ENCODE measurements around the gene ZNF557.

The ZNF557 gene

DNA sequence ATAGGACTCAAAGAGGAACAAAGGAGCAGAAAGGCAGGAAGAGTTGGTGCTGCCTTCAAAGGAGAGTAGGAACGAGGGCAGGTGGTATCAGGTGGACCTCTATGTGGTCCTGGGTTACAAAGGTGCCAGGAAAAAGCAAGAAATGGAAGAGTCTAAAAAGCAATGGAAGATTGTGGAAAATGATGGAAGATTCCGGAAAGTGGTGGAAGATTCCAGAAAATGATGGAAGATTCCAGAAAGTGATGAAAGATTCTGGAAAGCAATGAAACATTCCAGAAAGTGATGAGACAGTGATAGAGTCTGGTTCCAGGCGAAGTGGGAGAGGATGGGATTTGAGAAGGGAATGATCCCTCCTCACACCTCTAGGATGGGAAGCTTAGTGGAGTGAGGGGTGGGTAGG, 55.3 kb downstream of the ZNF557 start:
- H3K36me3 ChIP-seq (ENCODE audit: control insufficient read depth, insufficient read depth, low read length): peaks cover 24% of the 10 kb centered on the region
- no peaks in the 10 kb centered on the region for H3K4me1 ChIP-seq (ENCODE audit: control insufficient read depth, insufficient read depth, low read length)
- no peak overlapping the region for H3K27ac ChIP-seq (ENCODE audit: insufficient read depth, low read depth, low read length, poor library complexity, severe bottlenecking)
- no peak overlapping the region for H3K4me3 ChIP-seq (ENCODE audit: insufficient read depth, low read depth, low read length)
- no peaks in the 10 kb centered on the region for H3K27me3 ChIP-seq (ENCODE audit: control insufficient read depth, insufficient read depth, low read length, poor library complexity, severe bottlenecking)
- no peaks in the 10 kb centered on the region for H3K9me3 ChIP-seq (ENCODE audit: control insufficient read depth, low read length)
- 56 to 59% methylated on average over 3 of the region's 3 CpGs for WGBS, 2 experiments

DNA sequence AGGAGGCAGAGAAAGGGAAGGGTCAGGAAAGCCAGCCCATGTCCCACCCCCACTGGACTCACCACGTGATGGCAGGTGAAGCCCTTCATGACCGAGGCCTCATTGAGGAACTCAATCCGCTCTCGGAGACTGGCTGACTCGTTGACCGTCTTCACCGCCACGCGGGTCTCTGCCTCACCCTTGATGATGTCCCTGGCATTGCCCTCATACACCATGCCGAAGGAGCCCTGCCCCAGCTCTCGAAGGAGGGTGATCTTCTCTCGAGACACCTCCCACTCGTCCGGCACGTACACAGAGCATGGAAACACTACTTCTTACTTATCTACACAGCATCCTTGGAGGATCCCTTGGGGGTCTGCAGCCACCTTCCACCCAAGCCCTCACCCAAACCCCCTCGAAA, 55.7 kb downstream of the ZNF557 start:
- Histone ChIP-seq H3K4me3 (ENCODE audit: insufficient read depth, low read depth, low read length) (no peak overlapping the region), H3K9me3 (ENCODE audit: control insufficient read depth, low read length) (no peaks in the 10 kb centered on the region), H3K27me3 (ENCODE audit: control insufficient read depth, insufficient read depth, low read length, poor library complexity, severe bottlenecking) (no peaks in the 10 kb centered on the region), H3K27ac (ENCODE audit: insufficient read depth, low read depth, low read length, poor library complexity, severe bottlenecking) (no peak overlapping the region), H3K36me3 (ENCODE audit: control insufficient read depth, insufficient read depth, low read length) (peaks cover 25% of the 10 kb centered on the region), H3K4me1 (ENCODE audit: control insufficient read depth, insufficient read depth, low read length) (no peaks in the 10 kb centered on the region)
- 93 to 96% methylated on average over 16 of the region's 16 CpGs for WGBS, 2 experiments

DNA sequence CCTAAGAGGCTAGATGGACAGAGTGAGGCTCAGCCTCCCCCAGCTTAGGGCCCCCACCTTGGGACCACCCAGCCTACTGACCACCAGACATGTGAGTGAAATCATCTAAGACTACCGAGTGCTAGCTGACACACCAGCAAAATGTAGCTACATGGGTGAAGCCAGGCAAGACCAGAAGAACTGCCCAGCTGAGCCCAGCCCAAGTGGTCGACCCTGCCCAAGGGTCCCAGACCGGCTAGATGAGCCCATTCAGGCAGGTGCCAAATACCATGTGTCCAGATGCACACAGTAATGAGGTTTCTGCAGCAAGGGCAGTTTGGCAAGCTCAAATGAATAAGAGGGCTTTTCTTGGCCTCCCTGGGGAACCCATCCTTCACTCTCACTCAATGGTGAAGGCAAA, 56.6 kb downstream of the ZNF557 start:
- Histone ChIP-seq H3K27me3 (ENCODE audit: control insufficient read depth, insufficient read depth, low read length, poor library complexity, severe bottlenecking) (no peaks in the 10 kb centered on the region), H3K27ac (ENCODE audit: insufficient read depth, low read depth, low read length, poor library complexity, severe bottlenecking) (no peak overlapping the region), H3K36me3 (ENCODE audit: control insufficient read depth, insufficient read depth, low read length) (peaks cover 28% of the 10 kb centered on the region), H3K4me3 (ENCODE audit: insufficient read depth, low read depth, low read length) (no peak overlapping the region), H3K9me3 (ENCODE audit: control insufficient read depth, low read length) (no peaks in the 10 kb centered on the region), H3K4me1 (ENCODE audit: control insufficient read depth, insufficient read depth, low read length) (no peaks in the 10 kb centered on the region)
- 95 to 97% methylated on average over 3 of the region's 3 CpGs for WGBS, 2 experiments

DNA sequence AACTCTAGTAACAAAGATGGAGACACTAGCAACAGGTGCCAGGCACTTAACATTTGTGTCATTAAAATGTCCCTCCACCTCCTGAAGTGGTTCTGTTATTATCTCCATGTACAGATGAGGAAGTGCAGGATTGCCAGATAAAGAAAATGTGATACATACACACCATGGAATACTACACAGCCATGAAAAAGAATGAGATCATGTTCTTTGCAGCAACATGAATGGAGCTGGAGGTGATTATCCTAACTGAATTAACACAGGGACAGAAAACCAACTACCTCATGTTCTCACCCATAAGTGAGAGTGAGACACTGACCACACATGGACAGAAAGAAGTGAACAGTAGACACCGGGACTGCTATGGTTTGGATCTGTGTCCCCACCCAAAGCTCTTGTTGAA, 60.5 kb downstream of the ZNF557 start:
- Histone ChIP-seq H3K27ac (ENCODE audit: insufficient read depth, low read depth, low read length, poor library complexity, severe bottlenecking) (no peak overlapping the region), H3K9me3 (ENCODE audit: control insufficient read depth, low read length) (no peaks in the 10 kb centered on the region), H3K4me1 (ENCODE audit: control insufficient read depth, insufficient read depth, low read length) (no peaks in the 10 kb centered on the region), H3K4me3 (ENCODE audit: insufficient read depth, low read depth, low read length) (no peak overlapping the region), H3K27me3 (ENCODE audit: control insufficient read depth, insufficient read depth, low read length, poor library complexity, severe bottlenecking) (no peaks in the 10 kb centered on the region), H3K36me3 (ENCODE audit: control insufficient read depth, insufficient read depth, low read length) (peaks cover 23% of the 10 kb centered on the region)
- 90 to 91% methylated on average over 1 of the region's 1 CpG for WGBS, 2 experiments

DNA sequence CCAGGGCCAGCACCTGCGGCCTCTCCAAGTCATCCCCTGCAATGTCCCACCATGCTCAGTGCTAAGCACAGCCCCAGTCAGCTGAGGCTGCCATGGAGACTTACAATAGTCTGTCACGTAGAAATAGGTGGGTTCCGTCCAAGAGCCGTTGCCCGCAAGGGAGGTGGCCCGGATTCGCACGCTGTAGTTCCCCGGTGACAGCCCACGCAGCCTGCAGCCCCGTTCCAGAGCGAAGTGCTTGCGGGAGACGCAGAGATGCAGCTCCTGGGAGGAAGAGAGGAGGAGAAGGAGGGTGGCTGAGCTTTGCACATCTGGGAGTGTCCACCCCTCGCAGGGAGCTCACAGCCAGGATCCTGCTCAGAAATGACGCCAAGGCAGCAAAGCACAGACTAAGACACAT, 62.6 kb downstream of the ZNF557 start:
- Histone ChIP-seq H3K4me1 (ENCODE audit: control insufficient read depth, insufficient read depth, low read length) (no peaks in the 10 kb centered on the region), H3K36me3 (ENCODE audit: control insufficient read depth, insufficient read depth, low read length) (peaks cover 4% of the 10 kb centered on the region), H3K27ac (ENCODE audit: insufficient read depth, low read depth, low read length, poor library complexity, severe bottlenecking) (no peak overlapping the region), H3K27me3 (ENCODE audit: control insufficient read depth, insufficient read depth, low read length, poor library complexity, severe bottlenecking) (no peaks in the 10 kb centered on the region), H3K9me3 (ENCODE audit: control insufficient read depth, low read length) (no peaks in the 10 kb centered on the region), H3K4me3 (ENCODE audit: insufficient read depth, low read depth, low read length) (no peak overlapping the region)
- 95 to 97% methylated on average over 16 of the region's 16 CpGs for WGBS, 2 experiments

DNA sequence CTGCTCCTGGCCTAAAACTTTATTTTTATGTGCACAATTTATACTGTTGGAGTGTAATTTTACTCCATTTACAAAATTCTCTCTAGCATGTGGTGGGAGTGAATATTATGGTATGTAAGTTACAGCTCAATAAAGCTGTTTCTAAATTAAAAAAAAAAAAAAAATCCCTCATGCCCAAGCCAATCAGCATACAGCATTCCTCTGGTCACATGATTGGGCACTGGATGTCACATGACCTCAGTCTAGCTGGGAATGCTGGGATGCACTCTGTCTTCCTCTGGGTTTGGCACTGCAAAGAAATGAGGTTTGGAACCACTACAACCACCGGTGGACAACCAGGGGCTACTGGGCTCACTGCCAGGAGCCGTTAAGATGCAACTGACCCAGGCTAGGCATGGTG, 67.6 kb downstream of the ZNF557 start:
- no peaks in the 10 kb centered on the region for H3K9me3 ChIP-seq (ENCODE audit: control insufficient read depth, low read length)
- peaks cover 8% of the 10 kb centered on the region for H3K36me3 ChIP-seq (ENCODE audit: control insufficient read depth, insufficient read depth, low read length)
- no peaks in the 10 kb centered on the region for H3K4me1 ChIP-seq (ENCODE audit: control insufficient read depth, insufficient read depth, low read length)
- no peak overlapping the region for H3K4me3 ChIP-seq (ENCODE audit: insufficient read depth, low read depth, low read length)
- no peak overlapping the region for H3K27ac ChIP-seq (ENCODE audit: insufficient read depth, low read depth, low read length, poor library complexity, severe bottlenecking)
- WGBS, 2 experiments: 94 to 98% methylated on average over 2 of the region's 2 CpGs
- no peaks in the 10 kb centered on the region for H3K27me3 ChIP-seq (ENCODE audit: control insufficient read depth, insufficient read depth, low read length, poor library complexity, severe bottlenecking)
